GM12872 (cell line): Measurements from ENCODE around the gene CTNND2.

ENCODE experiments used
- CTCF ChIP-seq: IDR thresholded peaks from 3 replicates; pipeline ENCODE4 v1.5.1; 2011; ENCODE audit warnings: low read depth, mild to moderate bottlenecking, low read length, moderate library complexity; ENCODE audit not compliant: insufficient read depth

The CTNND2 gene

DNA sequence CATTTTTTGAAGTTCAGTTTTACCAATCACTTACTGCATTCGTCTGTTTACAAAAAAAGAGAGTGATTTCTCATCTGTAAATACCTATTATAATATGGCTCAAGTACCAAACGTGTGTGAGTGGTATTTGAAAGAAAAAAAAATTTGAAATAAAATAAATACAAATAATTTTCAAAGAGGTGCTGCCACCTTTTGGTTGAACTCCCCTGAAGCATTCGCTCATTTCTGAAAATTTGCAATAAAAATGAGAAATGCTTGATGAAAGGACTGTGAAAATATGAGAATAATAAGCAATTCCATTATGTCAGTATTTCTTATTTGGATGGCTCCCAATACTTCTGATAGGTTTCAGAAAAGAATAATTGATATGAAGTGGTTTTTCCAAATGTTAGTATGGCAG is 409.9 kb downstream of the CTNND2 start:
- no peak for TF ChIP-seq CTCF

GRCh38 chr5:11491404-11492075 is 412.7 kb downstream of the CTNND2 start:
- TF ChIP-seq CTCF: no peak

GRCh38 chr5:11483630-11484029 is 420.6 kb downstream of the CTNND2 start:
- no peak for TF ChIP-seq CTCF

GRCh38 chr5:11482011-11482410 is 422.2 kb downstream of the CTNND2 start:
- TF ChIP-seq CTCF: no peak

- no peak for TF ChIP-seq CTCF
Observed at GRCh38 chr5:11477786-11478185, 426.5 kb downstream of the CTNND2 start.

DNA sequence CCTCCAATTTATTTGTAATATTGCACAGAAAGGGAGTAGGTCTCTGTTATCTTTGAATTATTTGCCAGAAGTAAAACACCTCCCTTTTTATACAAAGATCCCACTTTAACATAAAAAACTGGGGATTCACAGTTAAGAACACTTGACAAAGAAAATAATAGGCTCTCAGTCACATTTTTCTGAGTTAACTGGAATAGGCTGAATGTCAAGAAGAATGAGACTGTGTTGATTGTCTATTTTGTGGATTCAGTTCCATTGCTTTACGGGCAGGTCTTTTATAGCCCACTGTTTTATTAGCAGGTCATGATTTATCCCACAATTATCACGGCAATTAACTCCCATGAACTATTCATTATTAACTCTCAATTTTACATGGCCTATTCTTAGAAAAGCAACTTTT is 427.4 kb downstream of the CTNND2 start:
- no peak for TF ChIP-seq CTCF

GRCh38 chr5:11468334-11469039 is 435.8 kb downstream of the CTNND2 start:
- no peak for TF ChIP-seq CTCF
